HepG2 (cell line): ENCODE measurements around the gene EPB41L1. TPM values are rescaled to one million over a fixed set of nuclear protein-coding genes. Genes with fewer than 3 reads are reported as not detected.

ENCODE experiments used
- ATF6 ChIP-seq: sonication (generic); formaldehyde crosslinking; conservative IDR thresholded peaks from 2 replicates; pipeline ENCODE4 v1.4.0; 2020; ENCODE audit warnings: missing genetic modification reagents
- BRCA1 ChIP-seq: sonication (generic); formaldehyde crosslinking; IDR thresholded peaks from 2 replicates; pipeline ENCODE4 v1.4.0; 2020; ENCODE audit warnings: missing genetic modification reagents
- CBX1 ChIP-seq: IDR thresholded peaks from one replicate; pipeline ENCODE4 v1.6.1; 2016; ENCODE audit warnings: antibody characterized with exemption, low read depth
- FIP1L1 ChIP-seq: fragments of 200-400 bp; formaldehyde crosslinking; IDR thresholded peaks from 2 replicates; pipeline ENCODE4 v1.6.1; 2018; ENCODE audit warnings: low read depth, mild to moderate bottlenecking, low read length, moderate library complexity, borderline replicate concordance; ENCODE audit not compliant: insufficient read depth
- FOXK1 ChIP-seq: sonication (generic); formaldehyde crosslinking; IDR thresholded peaks from 2 replicates; pipeline ENCODE4 v1.4.0; 2020; ENCODE audit warnings: low read depth, missing genetic modification reagents, borderline replicate concordance
- FOXO1 ChIP-seq: sonication (generic); formaldehyde crosslinking; IDR thresholded peaks from 2 replicates; pipeline ENCODE4 v1.4.0; 2020; ENCODE audit warnings: missing genetic modification reagents
- FOXP4 ChIP-seq: sonication (generic); formaldehyde crosslinking; IDR thresholded peaks from 2 replicates; pipeline ENCODE4 v1.4.0; 2020; ENCODE audit warnings: missing genetic modification reagents
- HES4 ChIP-seq: sonication (generic); formaldehyde crosslinking; IDR thresholded peaks from 2 replicates; pipeline ENCODE4 v1.9.0; 2021; ENCODE audit warnings: mild to moderate bottlenecking, missing genetic modification reagents, borderline replicate concordance
- KLF15 ChIP-seq: sonication (generic); formaldehyde crosslinking; IDR thresholded peaks from 2 replicates; pipeline ENCODE4 v1.8.1; 2023; ENCODE audit warnings: borderline replicate concordance, mild to moderate bottlenecking, inconsistent platforms, missing genetic modification reagents, mixed read lengths
- MTF1 ChIP-seq: sonication (generic); formaldehyde crosslinking; IDR thresholded peaks from 2 replicates; pipeline ENCODE4 v1.5.0; 2020; ENCODE audit warnings: missing genetic modification reagents
- MXD1 ChIP-seq: sonication (generic); formaldehyde crosslinking; IDR thresholded peaks from 2 replicates; pipeline ENCODE4 v1.4.0; 2020; ENCODE audit warnings: mild to moderate bottlenecking, missing genetic modification reagents
- MYPOP ChIP-seq: sonication (generic); formaldehyde crosslinking; IDR thresholded peaks from 2 replicates; pipeline ENCODE4 v1.8.1; 2023; ENCODE audit warnings: mild to moderate bottlenecking, moderate library complexity, missing genetic modification reagents
- REPIN1 ChIP-seq: sonication (generic); formaldehyde crosslinking; IDR thresholded peaks from 2 replicates; pipeline ENCODE4 v1.8.0; 2022; ENCODE audit warnings: missing genetic modification reagents, low read depth, mild to moderate bottlenecking, borderline replicate concordance
- SALL1 ChIP-seq: sonication (generic); formaldehyde crosslinking; IDR thresholded peaks from 2 replicates; pipeline ENCODE4 v1.8.0; 2022; ENCODE audit warnings: mild to moderate bottlenecking, missing genetic modification reagents
- SALL2 ChIP-seq: sonication (generic); formaldehyde crosslinking; IDR thresholded peaks from 2 replicates; pipeline ENCODE4 v1.8.1; 2023; ENCODE audit warnings: mild to moderate bottlenecking, missing genetic modification reagents, inconsistent platforms
- TERF1 ChIP-seq: sonication (generic); formaldehyde crosslinking; IDR thresholded peaks from 2 replicates; pipeline ENCODE4 v1.8.0; 2022; ENCODE audit warnings: mild to moderate bottlenecking, missing genetic modification reagents, moderate library complexity
- ZBTB8A ChIP-seq: sonication (generic); formaldehyde crosslinking; IDR thresholded peaks from 2 replicates; pipeline ENCODE4 v1.4.0; 2020; ENCODE audit warnings: mild to moderate bottlenecking, low read depth, missing genetic modification reagents, borderline replicate concordance
- ZEB1 ChIP-seq: IDR thresholded peaks from 2 replicates; pipeline ENCODE4 v1.6.1; 2012; ENCODE audit warnings: mild to moderate bottlenecking, low read depth, inconsistent platforms; ENCODE audit not compliant: insufficient replicate concordance
- ZFX ChIP-seq: sonication (generic); formaldehyde crosslinking; IDR thresholded peaks from 2 replicates; pipeline ENCODE4 v1.4.0; 2020; ENCODE audit warnings: mild to moderate bottlenecking, low read depth, missing genetic modification reagents, moderate library complexity
- ZNF382 ChIP-seq: sonication (generic); formaldehyde crosslinking; IDR thresholded peaks from 2 replicates; pipeline ENCODE4 v1.5.0; 2020; ENCODE audit warnings: missing genetic modification reagents, mild to moderate bottlenecking, borderline replicate concordance
- ZNF580 ChIP-seq: IDR thresholded peaks from 2 replicates; pipeline ENCODE4 v1.6.1; 2016; ENCODE audit warnings: low read depth, borderline replicate concordance
- ZNF672 ChIP-seq: sonication (generic); formaldehyde crosslinking; IDR thresholded peaks from 2 replicates; pipeline ENCODE4 v1.8.1; 2022; ENCODE audit warnings: missing genetic modification reagents
- ZNF747 ChIP-seq: sonication (generic); formaldehyde crosslinking; IDR thresholded peaks from 2 replicates; pipeline ENCODE4 v1.8.1; 2023; ENCODE audit warnings: missing genetic modification reagents, mild to moderate bottlenecking, borderline replicate concordance
- polyA plus RNA-seq, 8 experiments: library from polyadenylated mRNA; depleted of rRNA in 3 of 8; stranded (reverse) in 7 of 8; unstranded in 1 of 8; fragments of >200 nt; fragmentation: Illumina TruSeq in 4 of 8; extraction: Trizol in 4 of 8; gene quantifications; 2 replicates each; pipeline versions ENCODE4 v1.2.1 to v1.2.3, GENCODE V29; 2011 to 2016; ENCODE audit warnings: low read depth in 4 of 8, missing spikeins in 1 of 8, mixed read lengths in 1 of 8; ENCODE audit not compliant: insufficient read depth in 1 of 8
- total RNA-seq, 5 experiments: library from RNA; depleted of rRNA; stranded (reverse); fragments of >200 nt; fragmentation: Illumina TruSeq; extraction: Trizol; gene quantifications; 2 replicates each; pipeline ENCODE4 v1.2.3, GENCODE V29; 2016; ENCODE audit warnings: low read depth in 1 of 5

The EPB41L1 gene
- total and polyA plus RNA-seq, 2 of the 13 experiments (the other 11 are each of a cell fraction or from before 2014, with no cell fraction given), result 16.7 to 39.0 TPM

GRCh38 chr20:36150847-36151539 is 3.5 kb upstream of the EPB41L1 start (continued):
- TF ChIP-seq ZNF580 (CRISPR knock-in tag) (no peak), TERF1 (CRISPR knock-in tag) (no peak), MTF1 (CRISPR knock-in tag) (no peak), ZFX (CRISPR knock-in tag) (peak; percentile 64), FIP1L1 (no peak), KLF15 (CRISPR knock-in tag) (peak; percentile 69; the same call in 1 of the 2 replicates), ZNF672 (CRISPR knock-in tag) (no peak), SALL2 (CRISPR knock-in tag) (no peak), SALL1 (CRISPR knock-in tag) (peak; percentile 88), ZBTB8A (CRISPR knock-in tag) (no peak), FOXP4 (CRISPR knock-in tag) (peak; percentile 66), REPIN1 (no peak), CBX1 (no peak), MYPOP (CRISPR knock-in tag) (peak; percentile 67; the same call in 1 of the 2 replicates), BRCA1 (CRISPR knock-in tag) (no peak), ZEB1 (no peak), ZNF747 (CRISPR knock-in tag) (no peak), HES4 (CRISPR knock-in tag) (no peak), ATF6 (no peak), MXD1 (CRISPR knock-in tag) (no peak), FOXO1 (peak; percentile 52; the same call in 1 of the 2 replicates), FOXK1 (no peak), ZNF382 (no peak)
